RWPE2 (cell line): Measurements from ENCODE around the gene RIPOR2.
"Not testable (repeated sequence)": the region's sequence is repeated elsewhere in the genome, so short reads cannot be mapped to it uniquely, and the experiment has no call there.

Experiments
- ATAC-seq: fragments of 200-7000 bp; cut with Tn5 transposase; 3 replicates; pipeline ENCODE4 v1.9.1; 2021; ENCODE audit warnings: low read depth
- DNase-seq: peaks from one replicate; pipeline ENCODE4 v3.0.0-alpha.2; 2020; ENCODE audit warnings: low spot score
- H3K27ac ChIP-seq: fragments of 450-650 bp; 2 replicates; pipeline ENCODE4 v1.5.1; 2017; ENCODE audit warnings: mild to moderate bottlenecking; ENCODE audit not compliant: poor library complexity, severe bottlenecking
- H3K27me3 ChIP-seq: fragments of 250-450 bp; sonication (Bioruptor Pico); 2 replicates; pipeline ENCODE4 v1.5.1; 2021; ENCODE audit warnings: mild to moderate bottlenecking, moderate library complexity; ENCODE audit not compliant: insufficient read depth, poor library complexity, severe bottlenecking
- H3K36me3 ChIP-seq: fragments of 250-450 bp; sonication (Bioruptor Pico); 2 replicates; pipeline ENCODE4 v1.5.1; 2020; ENCODE audit warnings: low read depth, mild to moderate bottlenecking, moderate library complexity
- H3K4me1 ChIP-seq: fragments of 250-450 bp; sonication (Bioruptor Pico); 2 replicates; pipeline ENCODE4 v1.5.1; 2021; ENCODE audit warnings: mild to moderate bottlenecking, moderate library complexity; ENCODE audit not compliant: insufficient read depth, poor library complexity, severe bottlenecking
- H3K4me3 ChIP-seq: fragments of 250-450 bp; sonication (Bioruptor Pico); 2 replicates; pipeline ENCODE4 v1.5.1; 2021; ENCODE audit warnings: mild to moderate bottlenecking, moderate library complexity; ENCODE audit not compliant: severe bottlenecking
- H3K9me3 ChIP-seq: fragments of 250-450 bp; sonication (Bioruptor Pico); 2 replicates; pipeline ENCODE4 v1.5.1; 2021; ENCODE audit warnings: mild to moderate bottlenecking, moderate library complexity; ENCODE audit not compliant: severe bottlenecking
- CTCF ChIP-seq: fragments of 450-650 bp; IDR thresholded peaks from one replicate; pipeline ENCODE4 v1.5.1; 2017; ENCODE audit warnings: mild to moderate bottlenecking, moderate library complexity; ENCODE audit not compliant: poor library complexity, severe bottlenecking

The RIPOR2 gene

DNA sequence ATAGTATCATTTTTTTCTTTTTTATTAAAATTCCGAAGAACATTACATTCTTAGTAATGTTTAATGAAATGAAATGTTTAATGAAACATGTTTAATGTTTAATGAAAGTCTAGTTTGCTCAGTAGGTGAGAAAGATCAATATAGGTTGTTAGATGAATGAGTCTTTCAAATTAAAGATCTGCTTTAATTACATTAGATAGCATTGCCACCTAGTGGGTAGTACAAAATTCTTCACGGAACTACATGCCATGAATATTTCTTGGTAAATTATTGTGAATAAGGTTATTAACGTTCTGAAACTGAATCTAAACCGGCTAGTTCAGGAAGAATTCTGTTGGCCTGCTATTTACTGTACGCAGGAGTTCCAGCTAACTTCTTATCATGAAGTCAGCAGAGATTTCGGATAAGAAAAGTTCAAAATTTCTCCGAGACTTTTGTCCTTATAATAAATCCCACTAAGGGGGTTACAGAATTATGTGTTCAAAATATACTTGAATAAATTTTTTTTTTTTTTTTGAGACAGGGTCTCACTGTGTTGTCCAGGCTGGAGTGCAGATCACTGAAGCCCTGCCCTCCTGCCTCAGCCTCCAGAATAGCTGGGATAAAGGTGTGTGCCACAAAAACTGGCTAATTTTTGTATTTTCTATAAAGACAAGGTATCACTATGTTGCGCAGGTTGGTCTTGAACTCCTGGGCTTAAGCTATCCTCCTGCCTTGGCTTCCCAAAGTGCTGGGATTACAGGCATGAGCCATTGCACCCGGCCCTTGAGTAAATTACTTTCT is 168.9 kb downstream of the RIPOR2 start:
- H3K36me3 ChIP-seq = no peaks in the 10 kb centered on the region
- H3K9me3 ChIP-seq = no peaks in the 10 kb centered on the region
- H3K4me3 ChIP-seq = no peak overlapping the region
- DNase-seq (no peak), ATAC-seq (peak; percentile 64; the same call in 2 of the 3 replicates)
- no peak overlapping the region for H3K27ac ChIP-seq
- TF ChIP-seq CTCF = peak; percentile 80
- no peaks in the 10 kb centered on the region for H3K27me3 ChIP-seq
- H3K4me1 ChIP-seq = no peaks in the 10 kb centered on the region

DNA sequence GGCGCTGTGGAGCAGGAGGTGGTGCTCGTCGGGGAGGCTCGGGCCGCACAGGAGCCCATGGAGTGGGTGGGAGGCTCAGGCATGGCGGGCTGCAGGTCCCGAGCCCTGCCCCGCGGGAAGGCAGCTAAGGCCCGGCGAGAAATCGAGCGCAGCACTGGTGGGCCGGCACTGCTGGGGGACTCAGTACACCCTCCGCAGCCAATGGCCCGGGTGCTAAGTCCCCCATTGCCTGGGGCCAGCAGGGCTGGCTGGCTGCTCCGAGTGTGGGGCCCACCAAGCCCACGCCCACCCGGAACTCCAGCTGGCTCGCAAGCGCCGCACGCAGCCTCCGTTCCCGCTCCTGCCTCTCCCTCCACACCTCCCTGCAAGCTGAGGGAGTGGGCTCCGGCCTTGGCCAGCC is 169.8 kb downstream of the RIPOR2 start:
- DNase-seq, H3K27ac ChIP-seq, ATAC-seq, H3K9me3 ChIP-seq, H3K27me3 ChIP-seq, H3K4me1 ChIP-seq, H3K36me3 ChIP-seq, H3K4me3 ChIP-seq: not testable (repeated sequence)

DNA sequence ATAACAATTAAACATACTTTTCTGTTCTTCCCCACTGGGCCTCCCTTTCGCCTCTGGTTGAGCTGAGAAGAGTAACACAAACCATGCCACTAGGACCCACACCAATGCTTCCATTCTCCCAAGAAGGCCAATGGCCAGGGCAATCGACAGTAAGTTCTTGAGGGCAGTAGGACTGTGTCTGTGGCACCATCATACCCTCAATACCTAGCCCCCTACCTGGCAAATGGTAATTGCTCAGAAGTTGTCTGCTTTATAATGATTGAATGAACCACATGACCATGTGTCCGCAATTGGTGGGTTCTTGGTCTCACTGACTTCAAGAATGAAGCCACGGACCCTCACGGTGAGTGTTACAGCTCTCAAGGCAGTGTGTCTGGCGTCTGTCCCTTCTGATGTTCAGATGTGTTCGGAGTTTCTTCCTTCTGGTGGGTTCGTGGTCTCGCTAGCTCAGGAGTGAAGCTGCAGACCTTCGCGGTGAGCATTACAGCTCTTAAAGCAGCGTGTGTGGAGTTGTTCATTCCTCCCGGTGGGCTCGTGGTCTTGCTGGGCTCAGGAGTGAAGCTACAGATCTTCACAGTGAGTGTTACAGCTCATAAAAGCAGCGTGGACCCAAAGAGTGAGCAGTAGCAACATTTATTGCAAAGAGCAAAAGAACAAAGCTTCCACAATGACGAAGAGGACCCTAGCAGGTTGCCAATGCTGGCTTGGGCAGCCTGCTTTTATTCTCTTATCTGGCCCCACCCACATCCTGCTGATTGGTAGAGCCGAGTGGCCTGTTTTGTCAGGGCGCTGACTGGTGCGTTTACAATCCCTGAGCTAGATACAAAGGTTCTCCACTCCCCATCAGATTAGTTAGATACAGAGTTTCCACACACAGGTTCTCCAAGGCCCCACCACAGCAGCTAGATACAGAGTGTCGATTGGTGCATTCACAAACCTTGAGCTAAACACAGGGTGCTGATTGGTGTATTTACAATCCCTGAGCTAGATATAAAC is 170.6 kb downstream of the RIPOR2 start:
- not testable (repeated sequence) for H3K9me3 ChIP-seq, DNase-seq, H3K4me3 ChIP-seq, H3K36me3 ChIP-seq, H3K27me3 ChIP-seq, H3K4me1 ChIP-seq, ATAC-seq, H3K27ac ChIP-seq

DNA sequence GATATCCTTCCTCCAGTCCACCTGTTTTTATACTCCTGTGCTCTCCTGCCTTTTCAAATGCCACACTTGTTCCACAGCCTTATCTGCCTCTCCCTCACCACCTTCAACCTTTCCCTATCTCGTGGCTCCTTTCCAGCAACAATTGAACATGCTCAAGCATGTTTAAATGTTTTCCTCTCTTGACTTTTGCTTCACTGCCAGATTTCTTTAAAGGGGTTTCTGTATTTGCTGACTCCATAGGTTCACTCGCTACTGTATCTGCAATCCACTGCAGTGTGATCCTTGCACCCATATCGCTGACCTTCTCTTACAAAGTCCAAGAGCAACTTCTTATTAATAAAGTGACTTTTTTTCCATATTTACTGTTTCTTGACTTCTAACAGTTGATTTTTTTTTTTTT is 172.2 kb downstream of the RIPOR2 start:
- Histone ChIP-seq H3K4me1 (no peaks in the 10 kb centered on the region), H3K4me3 (no peak overlapping the region), H3K27me3 (no peaks in the 10 kb centered on the region), H3K27ac (no peak overlapping the region), H3K36me3 (no peaks in the 10 kb centered on the region), H3K9me3 (no peaks in the 10 kb centered on the region)
- no peak for TF ChIP-seq CTCF
- ATAC-seq = no peak
- DNase-seq = no peak

GRCh38 chr6:24761851-24762250 is 173.9 kb downstream of the RIPOR2 start:
- ATAC-seq (no peak), DNase-seq (no peak)
- H3K27me3 ChIP-seq = no peaks in the 10 kb centered on the region
- no peak overlapping the region for H3K4me3 ChIP-seq
- TF ChIP-seq CTCF = no peak
- no peaks in the 10 kb centered on the region for H3K9me3 ChIP-seq
- no peaks in the 10 kb centered on the region for H3K36me3 ChIP-seq
- no peak overlapping the region for H3K27ac ChIP-seq
- H3K4me1 ChIP-seq = no peaks in the 10 kb centered on the region
